PFSK-1 (cell line): ENCODE measurements around the gene ENDOD1.
"Not testable (repeated sequence)": the region's sequence is repeated elsewhere in the genome, so short reads cannot be mapped to it uniquely, and the experiment has no call there.

Experiments
- POLR2AphosphoS5 ChIP-seq: IDR thresholded peaks from 2 replicates; pipeline ENCODE4 v1.6.1; 2012; ENCODE audit warnings: low read depth, mild to moderate bottlenecking, control low read depth, low read length, moderate library complexity
- SIN3A ChIP-seq: IDR thresholded peaks from 2 replicates; pipeline ENCODE4 v1.6.1; 2012; ENCODE audit warnings: mild to moderate bottlenecking, low read length, moderate library complexity, borderline replicate concordance; ENCODE audit not compliant: insufficient read depth
- TF ChIP-seq, protein P1 (sequence below), 2 experiments: IDR thresholded peaks; 2 replicates each; pipeline versions ENCODE4 v1.6.1 to v1.8.0; 2011 to 2012; ENCODE audit warnings: low read depth in 2 of 2, low read length in 2 of 2, control low read depth in 1 of 2, inconsistent platforms in 1 of 2, mild to moderate bottlenecking in 1 of 2, moderate library complexity in 1 of 2; ENCODE audit not compliant: insufficient read depth in 1 of 2

GRCh38 chr11:95049122-95049521 is 40.5 kb upstream of the ENDOD1 start, which contains the start of gene KDM4F:
- not testable (repeated sequence) for TF ChIP-seq POLR2AphosphoS5, SIN3A
- TF ChIP-seq, protein P1, sequence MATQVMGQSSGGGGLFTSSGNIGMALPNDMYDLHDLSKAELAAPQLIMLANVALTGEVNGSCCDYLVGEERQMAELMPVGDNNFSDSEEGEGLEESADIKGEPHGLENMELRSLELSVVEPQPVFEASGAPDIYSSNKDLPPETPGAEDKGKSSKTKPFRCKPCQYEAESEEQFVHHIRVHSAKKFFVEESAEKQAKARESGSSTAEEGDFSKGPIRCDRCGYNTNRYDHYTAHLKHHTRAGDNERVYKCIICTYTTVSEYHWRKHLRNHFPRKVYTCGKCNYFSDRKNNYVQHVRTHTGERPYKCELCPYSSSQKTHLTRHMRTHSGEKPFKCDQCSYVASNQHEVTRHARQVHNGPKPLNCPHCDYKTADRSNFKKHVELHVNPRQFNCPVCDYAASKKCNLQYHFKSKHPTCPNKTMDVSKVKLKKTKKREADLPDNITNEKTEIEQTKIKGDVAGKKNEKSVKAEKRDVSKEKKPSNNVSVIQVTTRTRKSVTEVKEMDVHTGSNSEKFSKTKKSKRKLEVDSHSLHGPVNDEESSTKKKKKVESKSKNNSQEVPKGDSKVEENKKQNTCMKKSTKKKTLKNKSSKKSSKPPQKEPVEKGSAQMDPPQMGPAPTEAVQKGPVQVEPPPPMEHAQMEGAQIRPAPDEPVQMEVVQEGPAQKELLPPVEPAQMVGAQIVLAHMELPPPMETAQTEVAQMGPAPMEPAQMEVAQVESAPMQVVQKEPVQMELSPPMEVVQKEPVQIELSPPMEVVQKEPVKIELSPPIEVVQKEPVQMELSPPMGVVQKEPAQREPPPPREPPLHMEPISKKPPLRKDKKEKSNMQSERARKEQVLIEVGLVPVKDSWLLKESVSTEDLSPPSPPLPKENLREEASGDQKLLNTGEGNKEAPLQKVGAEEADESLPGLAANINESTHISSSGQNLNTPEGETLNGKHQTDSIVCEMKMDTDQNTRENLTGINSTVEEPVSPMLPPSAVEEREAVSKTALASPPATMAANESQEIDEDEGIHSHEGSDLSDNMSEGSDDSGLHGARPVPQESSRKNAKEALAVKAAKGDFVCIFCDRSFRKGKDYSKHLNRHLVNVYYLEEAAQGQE (IDR thresholded peaks at IDR 0.05; ENCODE audit: insufficient read depth in 1 of 2, low read depth in 2 of 2, low read length in 2 of 2), result not testable (repeated sequence)
